ENCODE results near the gene EXOC3.

The EXOC3 gene

GRCh38 chr5:493119-493701 lies 50.2 kb downstream of the EXOC3 start:
- Histone ChIP-seq H3K4me1 (ENCODE audit: control insufficient read depth, insufficient read depth, low read length) (peaks cover 7% of the 10 kb centered on the region), H3K36me3 (ENCODE audit: control insufficient read depth, insufficient read depth, low read length) (no peaks in the 10 kb centered on the region), H3K9me3 (ENCODE audit: control insufficient read depth, low read length) (no peaks in the 10 kb centered on the region), H3K27ac (ENCODE audit: insufficient read depth, low read depth, low read length, poor library complexity, severe bottlenecking) (no peak overlapping the region), H3K4me3 (ENCODE audit: insufficient read depth, low read depth, low read length) (no peak overlapping the region), H3K27me3 (ENCODE audit: control insufficient read depth, insufficient read depth, low read length, poor library complexity, severe bottlenecking) (peaks cover 62% of the 10 kb centered on the region)
- WGBS, 2 experiments, result 53 to 57% methylated on average over 26 of the region's 26 CpGs

GRCh38 chr5:493758-494157 lies 50.8 kb downstream of the EXOC3 start:
- peaks cover 66% of the 10 kb centered on the region for H3K27me3 ChIP-seq (ENCODE audit: control insufficient read depth, insufficient read depth, low read length, poor library complexity, severe bottlenecking)
- H3K36me3 ChIP-seq (ENCODE audit: control insufficient read depth, insufficient read depth, low read length), result no peaks in the 10 kb centered on the region
- peaks cover 7% of the 10 kb centered on the region for H3K4me1 ChIP-seq (ENCODE audit: control insufficient read depth, insufficient read depth, low read length)
- H3K27ac ChIP-seq (ENCODE audit: insufficient read depth, low read depth, low read length, poor library complexity, severe bottlenecking), result no peak overlapping the region
- H3K9me3 ChIP-seq (ENCODE audit: control insufficient read depth, low read length), result no peaks in the 10 kb centered on the region
- H3K4me3 ChIP-seq (ENCODE audit: insufficient read depth, low read depth, low read length), result no peak overlapping the region
- WGBS, 2 experiments, result 71 to 72% methylated on average over 13 of the region's 13 CpGs

GRCh38 chr5:494667-495255 lies 51.8 kb downstream of the EXOC3 start:
- 83 to 86% methylated on average over 38 of the region's 38 CpGs for WGBS, 2 experiments
- H3K4me3 ChIP-seq (ENCODE audit: insufficient read depth, low read depth, low read length), result no peak overlapping the region
- H3K36me3 ChIP-seq (ENCODE audit: control insufficient read depth, insufficient read depth, low read length), result no peaks in the 10 kb centered on the region
- H3K27ac ChIP-seq (ENCODE audit: insufficient read depth, low read depth, low read length, poor library complexity, severe bottlenecking), result no peak overlapping the region
- H3K27me3 ChIP-seq (ENCODE audit: control insufficient read depth, insufficient read depth, low read length, poor library complexity, severe bottlenecking), result peaks cover 66% of the 10 kb centered on the region
- no peaks in the 10 kb centered on the region for H3K9me3 ChIP-seq (ENCODE audit: control insufficient read depth, low read length)
- peaks cover 7% of the 10 kb centered on the region for H3K4me1 ChIP-seq (ENCODE audit: control insufficient read depth, insufficient read depth, low read length)

GRCh38 chr5:496028-496427 lies 53.1 kb downstream of the EXOC3 start:
- H3K4me3 ChIP-seq (ENCODE audit: insufficient read depth, low read depth, low read length), result no peak overlapping the region
- WGBS, 2 experiments, result 37 to 45% methylated on average over 19 of the region's 19 CpGs
- H3K27ac ChIP-seq (ENCODE audit: insufficient read depth, low read depth, low read length, poor library complexity, severe bottlenecking), result no peak overlapping the region
- H3K27me3 ChIP-seq (ENCODE audit: control insufficient read depth, insufficient read depth, low read length, poor library complexity, severe bottlenecking), result peaks cover 66% of the 10 kb centered on the region
- no peaks in the 10 kb centered on the region for H3K36me3 ChIP-seq (ENCODE audit: control insufficient read depth, insufficient read depth, low read length)
- H3K4me1 ChIP-seq (ENCODE audit: control insufficient read depth, insufficient read depth, low read length), result peaks cover 7% of the 10 kb centered on the region
- no peaks in the 10 kb centered on the region for H3K9me3 ChIP-seq (ENCODE audit: control insufficient read depth, low read length)

GRCh38 chr5:497090-497700 lies 54.2 kb downstream of the EXOC3 start:
- H3K9me3 ChIP-seq (ENCODE audit: control insufficient read depth, low read length), result no peaks in the 10 kb centered on the region
- WGBS, 2 experiments, result 84 to 85% methylated on average over 22 of the region's 22 CpGs
- H3K27ac ChIP-seq (ENCODE audit: insufficient read depth, low read depth, low read length, poor library complexity, severe bottlenecking), result no peak overlapping the region
- H3K27me3 ChIP-seq (ENCODE audit: control insufficient read depth, insufficient read depth, low read length, poor library complexity, severe bottlenecking), result peaks cover 61% of the 10 kb centered on the region
- H3K36me3 ChIP-seq (ENCODE audit: control insufficient read depth, insufficient read depth, low read length), result no peaks in the 10 kb centered on the region
- no peak overlapping the region for H3K4me3 ChIP-seq (ENCODE audit: insufficient read depth, low read depth, low read length)
- H3K4me1 ChIP-seq (ENCODE audit: control insufficient read depth, insufficient read depth, low read length), result peaks cover 7% of the 10 kb centered on the region

GRCh38 chr5:497871-498509 lies 55.0 kb downstream of the EXOC3 start:
- WGBS, 2 experiments, result 87 to 88% methylated on average over 40 of the region's 40 CpGs

GRCh38 chr5:499233-500209 lies 56.5 kb downstream of the EXOC3 start:
- Histone ChIP-seq H3K4me3 (ENCODE audit: insufficient read depth, low read depth, low read length) (no peak overlapping the region), H3K4me1 (ENCODE audit: control insufficient read depth, insufficient read depth, low read length) (no peaks in the 10 kb centered on the region), H3K27ac (ENCODE audit: insufficient read depth, low read depth, low read length, poor library complexity, severe bottlenecking) (no peak overlapping the region), H3K36me3 (ENCODE audit: control insufficient read depth, insufficient read depth, low read length) (no peaks in the 10 kb centered on the region), H3K27me3 (ENCODE audit: control insufficient read depth, insufficient read depth, low read length, poor library complexity, severe bottlenecking) (peaks cover 41% of the 10 kb centered on the region), H3K9me3 (ENCODE audit: control insufficient read depth, low read length) (no peaks in the 10 kb centered on the region)
- WGBS, 2 experiments, result 92 to 93% methylated on average over 32 of the region's 32 CpGs

More at GRCh38 chr5:497871-498509, 55.0 kb downstream of the EXOC3 start:
- peaks cover 54% of the 10 kb centered on the region for H3K27me3 ChIP-seq (ENCODE audit: control insufficient read depth, insufficient read depth, low read length, poor library complexity, severe bottlenecking)
- peaks cover 4% of the 10 kb centered on the region for H3K4me1 ChIP-seq (ENCODE audit: control insufficient read depth, insufficient read depth, low read length)
- no peak overlapping the region for H3K4me3 ChIP-seq (ENCODE audit: insufficient read depth, low read depth, low read length)
- H3K27ac ChIP-seq (ENCODE audit: insufficient read depth, low read depth, low read length, poor library complexity, severe bottlenecking), result no peak overlapping the region
- no peaks in the 10 kb centered on the region for H3K9me3 ChIP-seq (ENCODE audit: control insufficient read depth, low read length)
- H3K36me3 ChIP-seq (ENCODE audit: control insufficient read depth, insufficient read depth, low read length), result no peaks in the 10 kb centered on the region

GRCh38 chr5:500491-500890 lies 57.5 kb downstream of the EXOC3 start:
- no peaks in the 10 kb centered on the region for H3K4me1 ChIP-seq (ENCODE audit: control insufficient read depth, insufficient read depth, low read length)
- H3K27me3 ChIP-seq (ENCODE audit: control insufficient read depth, insufficient read depth, low read length, poor library complexity, severe bottlenecking), result peaks cover 34% of the 10 kb centered on the region
- H3K27ac ChIP-seq (ENCODE audit: insufficient read depth, low read depth, low read length, poor library complexity, severe bottlenecking), result no peak overlapping the region
- no peaks in the 10 kb centered on the region for H3K9me3 ChIP-seq (ENCODE audit: control insufficient read depth, low read length)
- H3K4me3 ChIP-seq (ENCODE audit: insufficient read depth, low read depth, low read length), result no peak overlapping the region
- WGBS, 2 experiments, result 94 to 95% methylated on average over 10 of the region's 10 CpGs
- H3K36me3 ChIP-seq (ENCODE audit: control insufficient read depth, insufficient read depth, low read length), result no peaks in the 10 kb centered on the region

- Histone ChIP-seq H3K27me3 (ENCODE audit: control insufficient read depth, insufficient read depth, low read length, poor library complexity, severe bottlenecking) (peaks cover 27% of the 10 kb centered on the region), H3K36me3 (ENCODE audit: control insufficient read depth, insufficient read depth, low read length) (no peaks in the 10 kb centered on the region), H3K27ac (ENCODE audit: insufficient read depth, low read depth, low read length, poor library complexity, severe bottlenecking) (no peak overlapping the region), H3K4me3 (ENCODE audit: insufficient read depth, low read depth, low read length) (no peak overlapping the region), H3K4me1 (ENCODE audit: control insufficient read depth, insufficient read depth, low read length) (no peaks in the 10 kb centered on the region), H3K9me3 (ENCODE audit: control insufficient read depth, low read length) (no peaks in the 10 kb centered on the region)
- WGBS, 2 experiments, result 93 to 94% methylated on average over 41 of the region's 41 CpGs
Observed at GRCh38 chr5:501105-501830, 58.3 kb downstream of the EXOC3 start.

Data from ectodermal cell (in vitro differentiated cells).